ENCODE results near the gene TNS3.

Gene TNS3

DNA sequence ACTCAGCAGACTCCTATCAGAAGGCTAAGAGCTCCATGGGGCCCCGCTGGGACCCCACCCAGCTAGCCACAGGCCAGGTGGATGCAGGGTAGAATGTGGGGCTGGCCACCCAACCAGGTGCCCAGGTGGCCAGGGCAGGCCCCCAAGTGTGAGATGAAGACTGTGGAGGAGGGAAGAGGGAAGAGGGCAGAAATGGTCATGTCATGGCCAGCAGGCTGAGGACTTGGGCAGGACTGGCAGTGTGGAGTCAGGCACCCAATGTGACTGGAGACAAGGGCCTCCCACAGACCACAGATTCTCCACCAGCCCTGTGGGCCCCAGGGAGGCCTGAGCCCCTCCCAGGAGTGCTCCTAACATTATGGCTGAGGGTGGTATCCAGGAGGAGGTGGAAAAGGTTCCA, 141.6 kb downstream of the TNS3 start:
- H3K27ac ChIP-seq (replicated peaks) = no peak overlapping the region
- no peaks in the 10 kb centered on the region for H3K27me3 ChIP-seq (ENCODE audit: insufficient read depth, poor library complexity, severe bottlenecking)
- no peak for TF ChIP-seq GABPA (IDR thresholded peaks at IDR 0.05; ENCODE audit: low read depth)
- TF ChIP-seq, protein P1, sequence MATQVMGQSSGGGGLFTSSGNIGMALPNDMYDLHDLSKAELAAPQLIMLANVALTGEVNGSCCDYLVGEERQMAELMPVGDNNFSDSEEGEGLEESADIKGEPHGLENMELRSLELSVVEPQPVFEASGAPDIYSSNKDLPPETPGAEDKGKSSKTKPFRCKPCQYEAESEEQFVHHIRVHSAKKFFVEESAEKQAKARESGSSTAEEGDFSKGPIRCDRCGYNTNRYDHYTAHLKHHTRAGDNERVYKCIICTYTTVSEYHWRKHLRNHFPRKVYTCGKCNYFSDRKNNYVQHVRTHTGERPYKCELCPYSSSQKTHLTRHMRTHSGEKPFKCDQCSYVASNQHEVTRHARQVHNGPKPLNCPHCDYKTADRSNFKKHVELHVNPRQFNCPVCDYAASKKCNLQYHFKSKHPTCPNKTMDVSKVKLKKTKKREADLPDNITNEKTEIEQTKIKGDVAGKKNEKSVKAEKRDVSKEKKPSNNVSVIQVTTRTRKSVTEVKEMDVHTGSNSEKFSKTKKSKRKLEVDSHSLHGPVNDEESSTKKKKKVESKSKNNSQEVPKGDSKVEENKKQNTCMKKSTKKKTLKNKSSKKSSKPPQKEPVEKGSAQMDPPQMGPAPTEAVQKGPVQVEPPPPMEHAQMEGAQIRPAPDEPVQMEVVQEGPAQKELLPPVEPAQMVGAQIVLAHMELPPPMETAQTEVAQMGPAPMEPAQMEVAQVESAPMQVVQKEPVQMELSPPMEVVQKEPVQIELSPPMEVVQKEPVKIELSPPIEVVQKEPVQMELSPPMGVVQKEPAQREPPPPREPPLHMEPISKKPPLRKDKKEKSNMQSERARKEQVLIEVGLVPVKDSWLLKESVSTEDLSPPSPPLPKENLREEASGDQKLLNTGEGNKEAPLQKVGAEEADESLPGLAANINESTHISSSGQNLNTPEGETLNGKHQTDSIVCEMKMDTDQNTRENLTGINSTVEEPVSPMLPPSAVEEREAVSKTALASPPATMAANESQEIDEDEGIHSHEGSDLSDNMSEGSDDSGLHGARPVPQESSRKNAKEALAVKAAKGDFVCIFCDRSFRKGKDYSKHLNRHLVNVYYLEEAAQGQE (IDR thresholded peaks at IDR 0.05; ENCODE audit: insufficient replicate concordance, low read depth) = no peak
- TF ChIP-seq, protein P2, sequence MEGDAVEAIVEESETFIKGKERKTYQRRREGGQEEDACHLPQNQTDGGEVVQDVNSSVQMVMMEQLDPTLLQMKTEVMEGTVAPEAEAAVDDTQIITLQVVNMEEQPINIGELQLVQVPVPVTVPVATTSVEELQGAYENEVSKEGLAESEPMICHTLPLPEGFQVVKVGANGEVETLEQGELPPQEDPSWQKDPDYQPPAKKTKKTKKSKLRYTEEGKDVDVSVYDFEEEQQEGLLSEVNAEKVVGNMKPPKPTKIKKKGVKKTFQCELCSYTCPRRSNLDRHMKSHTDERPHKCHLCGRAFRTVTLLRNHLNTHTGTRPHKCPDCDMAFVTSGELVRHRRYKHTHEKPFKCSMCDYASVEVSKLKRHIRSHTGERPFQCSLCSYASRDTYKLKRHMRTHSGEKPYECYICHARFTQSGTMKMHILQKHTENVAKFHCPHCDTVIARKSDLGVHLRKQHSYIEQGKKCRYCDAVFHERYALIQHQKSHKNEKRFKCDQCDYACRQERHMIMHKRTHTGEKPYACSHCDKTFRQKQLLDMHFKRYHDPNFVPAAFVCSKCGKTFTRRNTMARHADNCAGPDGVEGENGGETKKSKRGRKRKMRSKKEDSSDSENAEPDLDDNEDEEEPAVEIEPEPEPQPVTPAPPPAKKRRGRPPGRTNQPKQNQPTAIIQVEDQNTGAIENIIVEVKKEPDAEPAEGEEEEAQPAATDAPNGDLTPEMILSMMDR (IDR thresholded peaks at IDR 0.05; ENCODE audit: insufficient read depth, low read length) = no peak
- TF ChIP-seq POLR2AphosphoS5 (IDR thresholded peaks at IDR 0.05; ENCODE audit: low read depth) = no peak
- no peak for TF ChIP-seq SPI1 (IDR thresholded peaks at IDR 0.05; ENCODE audit: borderline replicate concordance, low read depth)

DNA sequence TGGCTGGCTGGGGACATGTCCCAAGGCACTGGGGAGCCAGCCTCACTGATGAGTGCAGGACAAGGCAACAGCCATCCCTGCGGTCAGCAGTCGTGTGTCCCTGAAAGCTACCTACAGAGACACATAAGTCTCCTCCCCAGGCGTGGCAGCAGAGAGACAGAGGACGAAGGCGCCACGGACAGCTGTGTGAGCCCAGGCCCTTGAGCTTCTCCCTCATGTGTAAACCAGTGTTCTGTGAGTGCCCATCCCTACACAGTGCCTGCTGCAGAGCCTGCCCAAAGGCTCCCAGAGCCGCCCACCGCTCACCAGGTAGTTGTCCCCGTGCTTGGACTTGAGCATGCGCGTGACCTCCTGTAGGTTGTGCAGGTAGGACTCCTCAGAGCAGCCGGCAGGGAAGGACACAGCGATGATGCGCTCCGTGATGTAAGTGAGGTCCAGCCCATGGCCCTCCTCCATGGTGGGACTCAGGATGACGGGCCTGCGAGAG, 142.7 kb downstream of the TNS3 start:
- H3K4me3 ChIP-seq (replicated peaks; ENCODE audit: insufficient read depth, low read length) = no peak overlapping the region
- TF ChIP-seq, protein P1 (IDR thresholded peaks at IDR 0.05; ENCODE audit: insufficient replicate concordance, low read depth) = no peak
- no peak for TF ChIP-seq SPI1 (IDR thresholded peaks at IDR 0.05; ENCODE audit: borderline replicate concordance, low read depth)
- TF ChIP-seq POLR2AphosphoS5 (IDR thresholded peaks at IDR 0.05; ENCODE audit: low read depth) = no peak
- TF ChIP-seq, protein P2 (IDR thresholded peaks at IDR 0.05; ENCODE audit: insufficient read depth, low read length) = no peak
- no peak for TF ChIP-seq GABPA (IDR thresholded peaks at IDR 0.05; ENCODE audit: low read depth)
- no peaks in the 10 kb centered on the region for H3K27me3 ChIP-seq (ENCODE audit: insufficient read depth, poor library complexity, severe bottlenecking)
- no peak for DNase-seq (ENCODE audit: low read depth in 1 of 2, low spot score in 1 of 2)
- no peak overlapping the region for H3K27ac ChIP-seq (replicated peaks)

More for the DNA sequence above, 141.6 kb downstream of the TNS3 start:
- no peak overlapping the region for H3K4me3 ChIP-seq (replicated peaks; ENCODE audit: insufficient read depth, low read length)
- no peak for DNase-seq (ENCODE audit: low read depth in 1 of 2, low spot score in 1 of 2)

DNA sequence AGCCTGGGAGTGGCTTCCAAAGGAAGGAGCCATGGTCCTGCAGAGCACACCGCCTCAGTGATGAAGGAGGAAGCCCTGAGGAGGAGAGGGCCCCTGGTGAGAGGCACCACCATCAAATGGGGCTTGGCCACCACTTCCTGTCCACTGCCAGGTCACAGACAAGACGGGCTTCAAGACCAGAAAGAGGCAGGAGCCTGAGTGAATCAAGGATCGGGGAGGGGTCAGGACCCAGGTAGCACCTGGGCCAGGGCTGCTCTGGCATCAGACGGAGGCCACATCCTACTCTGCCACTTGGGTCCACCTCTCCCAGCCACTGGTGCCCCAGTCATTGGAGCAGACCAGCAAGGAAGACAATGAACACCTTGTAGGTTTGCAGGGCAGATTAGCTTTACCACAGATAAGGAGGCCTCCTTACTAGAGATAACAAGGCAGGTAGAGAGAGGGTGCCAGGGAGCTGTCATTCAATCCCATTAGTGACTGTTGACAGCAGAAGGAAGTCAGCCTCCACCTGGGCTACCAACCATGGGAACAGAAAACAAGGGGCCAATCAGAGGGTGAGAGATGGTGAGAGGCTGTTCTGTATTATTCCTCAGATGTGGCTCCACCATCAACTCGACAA, 143.4 kb downstream of the TNS3 start:
- no peak for DNase-seq (ENCODE audit: low read depth in 1 of 2, low spot score in 1 of 2)
- Histone ChIP-seq H3K27me3 (ENCODE audit: insufficient read depth, poor library complexity, severe bottlenecking) (no peaks in the 10 kb centered on the region), H3K27ac (replicated peaks) (no peak overlapping the region), H3K4me3 (replicated peaks; ENCODE audit: insufficient read depth, low read length) (no peak overlapping the region)
- TF ChIP-seq, protein P2 (IDR thresholded peaks at IDR 0.05; ENCODE audit: insufficient read depth, low read length) = no peak
- no peak for TF ChIP-seq GABPA (IDR thresholded peaks at IDR 0.05; ENCODE audit: low read depth)
- TF ChIP-seq POLR2AphosphoS5 (IDR thresholded peaks at IDR 0.05; ENCODE audit: low read depth) = no peak
- TF ChIP-seq, protein P1 (IDR thresholded peaks at IDR 0.05; ENCODE audit: insufficient replicate concordance, low read depth) = no peak

All from HL-60 (cell line).